SK-N-DZ (cell line): ENCODE results near the gene TMEM39A.

ENCODE experiments used
- DNase-seq: peaks from one replicate; pipeline ENCODE4 v3.0.0-alpha.2; 2015; ENCODE audit warnings: low spot score

Gene TMEM39A

DNA sequence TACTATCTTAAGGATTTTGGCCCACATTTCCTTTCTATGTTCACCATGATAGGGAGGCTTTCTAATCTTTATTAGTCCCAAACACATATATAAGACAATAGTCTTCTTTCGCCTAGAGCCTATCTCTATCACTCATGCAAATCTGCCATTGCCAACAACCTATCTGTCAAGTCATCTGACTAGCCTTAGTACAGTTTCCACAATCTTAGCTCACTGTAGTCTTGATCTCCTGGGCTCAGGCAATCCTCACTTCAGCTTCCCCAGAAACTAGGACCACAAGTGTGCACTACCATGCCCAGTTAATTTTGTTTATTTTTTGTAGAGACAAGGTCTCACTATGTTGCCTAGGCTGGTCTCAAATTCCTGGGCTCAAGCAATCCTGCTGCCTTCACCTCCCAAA is 6.9 kb downstream of the TMEM39A start:
- DNase-seq, result no peak

DNA sequence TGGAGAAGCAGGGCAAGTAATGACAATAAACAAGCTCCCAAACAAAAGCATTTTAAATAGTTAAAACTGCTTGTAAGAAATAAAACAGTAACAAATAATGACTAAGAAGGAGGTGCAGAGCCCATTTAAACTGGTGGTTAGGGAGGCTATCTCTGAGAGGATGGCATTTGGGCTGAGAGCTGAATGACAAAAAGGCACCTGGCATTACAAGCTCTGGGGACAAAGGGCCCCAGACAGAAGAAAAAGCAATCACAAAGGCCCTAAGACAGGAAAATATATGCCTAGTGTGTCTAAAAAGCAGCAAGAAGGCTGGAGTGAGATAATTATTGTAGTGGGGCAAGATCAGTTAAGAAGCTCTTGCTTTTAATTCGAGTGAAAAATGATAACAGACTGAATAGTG is 9.6 kb downstream of the TMEM39A start:
- DNase-seq, result no peak

DNA sequence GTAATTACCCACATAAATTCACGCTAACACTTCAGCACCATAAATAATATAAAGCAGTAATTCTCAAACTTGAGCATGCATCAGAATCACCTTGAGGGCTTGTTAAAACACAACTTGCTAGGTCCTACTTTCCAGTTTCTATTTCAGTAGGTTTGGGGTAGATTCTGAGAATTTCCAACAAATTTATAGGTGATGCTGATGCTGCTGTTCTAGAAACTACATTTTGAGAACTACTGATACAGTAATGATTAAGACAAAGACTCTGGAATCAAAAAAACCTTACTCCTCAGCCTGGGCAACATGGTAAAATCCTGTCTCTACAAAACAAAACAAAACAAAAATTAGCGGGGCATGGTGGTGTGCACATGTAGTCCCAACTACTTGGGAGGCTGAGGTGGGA is 18.8 kb downstream of the TMEM39A start:
- no peak for DNase-seq

DNA sequence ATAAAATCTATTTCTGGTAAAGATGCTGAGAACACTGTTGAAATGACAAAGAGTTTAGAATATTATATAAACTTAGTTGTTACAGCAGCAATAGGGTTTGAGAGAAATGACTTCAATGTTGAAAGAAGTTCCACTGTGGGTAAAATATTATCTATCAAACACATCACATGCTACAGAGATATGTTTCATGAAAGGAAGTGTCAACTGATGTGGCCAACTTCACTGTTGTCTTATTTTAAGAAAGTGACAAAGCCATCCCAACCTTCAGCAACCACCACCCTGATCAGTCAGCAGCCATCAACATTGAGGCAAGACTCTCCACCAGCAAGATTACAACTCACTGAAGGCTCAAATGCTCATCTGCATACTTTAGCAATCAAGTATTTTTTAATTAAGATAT is 20.2 kb downstream of the TMEM39A start:
- no peak for DNase-seq

DNA sequence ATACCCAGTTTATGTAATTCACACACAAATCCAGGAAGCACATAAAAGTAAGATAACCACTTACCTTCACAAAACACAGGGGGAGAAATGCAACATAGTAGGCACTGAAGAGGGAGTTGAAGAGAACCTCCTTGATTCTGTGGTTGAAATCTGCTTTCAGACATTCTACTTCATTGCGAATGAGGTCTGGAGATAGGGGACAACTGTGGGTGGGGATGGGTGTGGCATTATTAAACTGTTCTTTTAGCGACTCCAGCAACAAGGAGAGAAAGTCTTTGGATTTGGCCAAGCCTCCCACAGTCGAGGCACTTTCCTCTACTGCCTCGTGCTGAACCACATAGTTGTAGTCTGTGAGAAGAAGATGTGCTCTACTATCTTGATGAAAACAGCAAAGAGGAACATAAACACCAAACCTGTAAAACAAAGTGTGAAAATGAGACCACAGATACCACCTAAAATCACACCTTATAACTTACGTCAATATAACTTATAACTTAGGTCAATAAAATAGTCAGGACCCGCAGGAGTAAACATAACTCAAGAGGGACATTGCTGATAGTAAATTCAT is 25.6 kb downstream of the TMEM39A start:
- DNase-seq, result no peak

DNA sequence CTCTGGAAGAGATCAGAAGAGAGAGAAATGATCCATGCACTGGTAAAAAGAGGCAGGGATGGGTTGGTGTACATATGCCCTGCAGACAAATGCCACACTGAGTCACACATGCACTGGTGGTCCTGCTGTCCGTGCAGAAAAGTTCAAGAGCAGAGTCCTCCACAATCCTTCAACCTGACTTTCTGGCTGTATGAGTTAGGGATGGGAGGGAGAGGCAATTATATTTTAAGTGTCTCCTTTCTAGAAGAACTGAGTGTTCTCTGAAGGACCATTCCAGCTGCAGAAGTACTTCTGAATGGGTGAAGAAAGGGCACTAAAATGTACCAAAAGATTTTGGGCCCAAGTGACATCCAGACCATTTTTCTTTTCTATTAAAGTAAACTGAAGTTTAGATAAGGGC is 26.4 kb downstream of the TMEM39A start:
- DNase-seq, result no peak

DNA sequence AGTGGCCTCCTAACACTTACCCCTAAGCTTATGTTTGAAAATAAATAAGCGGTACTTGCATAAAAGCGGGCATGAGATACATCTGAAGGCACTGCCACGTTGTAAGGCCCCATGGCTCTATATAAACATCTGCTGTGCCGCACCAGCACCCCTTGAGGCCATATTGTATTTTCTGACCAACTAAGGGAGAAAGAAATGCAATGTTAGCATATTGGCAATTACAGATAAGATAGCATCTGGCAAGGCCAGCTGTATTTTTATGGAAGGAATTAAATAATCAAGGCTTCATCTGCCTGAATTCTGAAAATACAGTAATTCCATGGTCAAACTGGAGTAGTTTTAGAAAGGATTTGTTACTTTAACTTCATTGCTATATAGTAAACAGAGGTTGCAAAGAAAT is 28.7 kb downstream of the TMEM39A start:
- no peak for DNase-seq

DNA sequence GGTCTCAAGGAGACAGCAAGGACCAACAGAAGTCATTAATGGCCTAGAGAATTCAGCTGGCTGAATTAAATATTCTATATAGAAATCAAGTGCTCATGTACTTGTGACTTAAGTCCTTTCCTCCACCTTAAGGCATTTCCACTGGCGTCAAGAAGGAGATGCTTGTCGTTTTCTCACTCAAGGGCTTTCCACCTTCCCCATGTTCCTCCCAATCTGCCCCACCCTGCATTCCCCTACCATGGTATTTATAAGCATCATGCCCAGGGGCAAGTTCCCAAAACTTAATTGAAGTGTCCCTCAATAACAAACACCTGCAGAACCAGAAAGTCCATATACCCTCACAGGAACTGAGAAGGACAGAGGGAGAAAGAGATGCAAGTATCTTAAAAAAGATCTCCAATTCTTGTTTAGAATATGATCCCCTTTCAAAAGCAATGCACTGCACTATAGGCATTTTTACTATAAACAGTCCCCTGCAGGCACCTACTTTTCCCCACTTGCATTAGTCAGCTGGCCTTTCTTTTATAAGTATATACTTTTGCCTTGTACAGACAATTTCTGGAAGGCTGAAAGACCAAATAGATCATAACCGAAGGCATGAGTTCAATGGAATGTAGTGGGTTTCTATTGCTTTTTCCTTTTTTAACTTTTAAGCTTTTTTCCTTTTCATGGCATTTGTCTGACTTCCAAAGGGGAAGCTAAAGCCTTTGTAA is 29.6 kb downstream of the TMEM39A start:
- no peak for DNase-seq

DNA sequence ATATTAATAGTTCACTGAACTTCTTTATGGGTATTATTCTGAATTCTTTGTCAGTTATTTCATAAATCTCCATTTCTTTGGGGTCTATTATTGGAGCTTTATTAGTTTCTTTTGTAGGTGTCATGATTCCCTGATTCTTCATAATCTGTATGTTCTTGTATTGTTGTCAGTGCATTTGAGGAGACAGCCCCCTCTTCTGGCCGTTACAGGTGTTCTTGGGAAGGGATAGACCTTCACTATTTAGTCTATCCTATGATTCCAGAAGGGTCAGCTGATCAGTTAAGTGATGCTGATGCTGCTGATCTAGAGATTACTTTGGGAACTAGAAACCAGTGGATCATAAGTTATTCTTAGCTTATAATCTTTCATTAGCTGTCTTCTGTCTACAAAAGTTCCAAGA is 34.9 kb downstream of the TMEM39A start:
- DNase-seq, result no peak

DNA sequence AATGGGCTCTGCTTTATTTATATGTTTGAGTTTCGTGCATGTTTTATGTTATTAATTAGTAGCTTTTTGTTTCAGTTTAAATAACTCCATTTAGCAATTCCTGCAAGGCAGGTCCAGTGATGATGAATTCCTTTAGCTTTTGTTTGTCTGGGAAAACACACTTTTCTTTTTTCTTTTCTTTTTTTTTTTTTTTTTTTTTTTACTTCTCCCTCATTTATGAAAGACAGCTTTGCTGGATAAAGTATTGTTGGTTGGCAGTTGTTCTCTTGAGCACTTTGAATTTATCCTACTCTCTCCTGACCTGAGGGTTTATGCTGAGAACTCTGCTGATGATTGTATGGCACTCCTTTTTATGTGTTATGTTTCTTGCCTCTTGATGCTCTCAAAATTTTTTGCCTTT is 35.7 kb downstream of the TMEM39A start:
- no peak for DNase-seq

DNA sequence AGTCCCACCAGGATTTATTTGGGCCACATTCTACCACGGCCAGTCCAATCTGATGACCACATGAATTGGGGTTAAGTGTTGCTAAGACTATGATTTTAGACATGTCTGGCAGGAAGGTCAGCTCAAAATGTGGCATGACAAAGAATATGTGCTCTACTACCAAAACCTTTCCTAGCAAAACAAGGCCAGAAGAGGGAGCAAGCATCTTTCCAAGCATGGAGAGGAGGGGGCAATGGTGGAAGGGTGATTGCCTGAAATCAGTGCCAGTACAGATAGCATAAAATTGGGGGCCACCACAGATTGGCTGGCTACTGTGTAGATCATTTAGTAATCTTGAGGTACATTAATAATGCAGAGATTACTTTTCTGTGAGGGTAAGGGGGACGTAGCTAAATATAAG is 43.2 kb downstream of the TMEM39A start:
- DNase-seq, result peak; percentile 18

DNA sequence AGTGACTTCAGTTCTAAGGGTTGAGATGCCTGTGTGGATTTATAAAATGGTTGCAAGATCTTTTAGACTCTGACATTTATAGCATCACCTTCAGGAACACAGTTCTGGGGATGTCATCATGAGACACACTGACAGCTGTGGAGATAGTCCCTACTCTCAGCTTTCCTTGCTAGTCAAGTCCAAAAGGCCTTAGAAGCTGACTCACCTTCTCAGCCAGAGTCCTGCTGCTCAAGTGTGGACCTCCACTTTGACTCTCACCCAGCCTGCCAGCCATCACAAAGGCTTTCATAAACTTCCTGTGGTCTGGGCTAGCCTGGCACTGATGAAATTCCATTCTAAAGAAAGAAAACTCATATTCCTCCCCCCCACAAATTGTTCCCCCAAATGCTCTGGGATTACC is 44.8 kb downstream of the TMEM39A start:
- no peak for DNase-seq

DNA sequence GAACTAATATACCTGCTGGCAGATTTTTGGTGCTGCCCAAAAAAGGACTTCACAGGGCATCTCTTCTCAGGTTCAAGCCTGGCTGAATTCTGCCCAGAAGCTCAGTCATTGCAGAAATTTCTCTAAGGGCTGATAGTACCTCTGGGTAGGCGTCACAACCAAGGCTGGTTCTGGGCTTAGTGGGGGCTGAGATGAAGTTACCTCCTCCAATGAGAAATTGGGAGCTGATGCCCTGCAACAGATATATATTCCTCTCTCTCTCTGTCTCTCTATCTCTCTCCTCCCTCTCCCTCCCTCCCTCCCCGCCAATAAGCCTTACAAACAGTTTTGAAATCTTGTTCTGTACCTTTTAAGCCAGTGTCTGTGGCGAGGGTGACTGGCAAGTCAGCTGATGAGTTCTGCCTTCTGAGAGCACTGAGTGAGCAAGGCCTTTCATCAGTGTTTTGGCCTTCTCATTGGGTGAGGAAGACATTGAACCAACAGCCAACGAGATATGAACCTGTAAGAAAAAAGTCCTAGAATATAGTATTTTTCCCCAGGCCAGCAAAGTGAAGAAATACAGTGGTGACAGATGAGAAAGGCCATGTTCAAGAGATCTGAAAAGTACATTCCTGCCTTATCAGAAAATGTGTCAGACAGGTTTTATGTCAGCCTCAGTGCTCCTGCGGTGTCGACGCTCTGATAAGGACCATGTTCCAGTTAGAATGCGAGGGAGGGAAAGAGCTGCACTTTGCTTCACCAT is 45.5 kb downstream of the TMEM39A start:
- DNase-seq, result no peak

DNA sequence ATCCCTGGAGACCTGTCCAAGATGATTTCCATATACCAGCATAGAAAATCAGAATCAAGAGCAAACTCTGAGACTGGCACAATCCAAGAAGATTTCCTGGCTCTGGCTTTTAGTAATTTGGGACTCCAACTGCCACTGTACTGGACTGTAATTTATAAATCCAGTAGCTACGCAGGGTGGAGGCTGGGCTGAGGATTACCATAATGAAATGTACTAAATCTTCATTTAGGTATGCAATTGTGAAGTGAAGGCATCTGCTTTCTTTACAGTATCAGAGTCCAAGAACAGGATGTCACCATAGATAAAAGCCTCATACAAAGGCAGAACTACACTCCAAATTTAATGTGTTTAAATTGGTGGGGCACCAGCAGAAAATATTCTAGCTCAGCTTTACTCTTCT is 46.5 kb downstream of the TMEM39A start:
- DNase-seq, result no peak

DNA sequence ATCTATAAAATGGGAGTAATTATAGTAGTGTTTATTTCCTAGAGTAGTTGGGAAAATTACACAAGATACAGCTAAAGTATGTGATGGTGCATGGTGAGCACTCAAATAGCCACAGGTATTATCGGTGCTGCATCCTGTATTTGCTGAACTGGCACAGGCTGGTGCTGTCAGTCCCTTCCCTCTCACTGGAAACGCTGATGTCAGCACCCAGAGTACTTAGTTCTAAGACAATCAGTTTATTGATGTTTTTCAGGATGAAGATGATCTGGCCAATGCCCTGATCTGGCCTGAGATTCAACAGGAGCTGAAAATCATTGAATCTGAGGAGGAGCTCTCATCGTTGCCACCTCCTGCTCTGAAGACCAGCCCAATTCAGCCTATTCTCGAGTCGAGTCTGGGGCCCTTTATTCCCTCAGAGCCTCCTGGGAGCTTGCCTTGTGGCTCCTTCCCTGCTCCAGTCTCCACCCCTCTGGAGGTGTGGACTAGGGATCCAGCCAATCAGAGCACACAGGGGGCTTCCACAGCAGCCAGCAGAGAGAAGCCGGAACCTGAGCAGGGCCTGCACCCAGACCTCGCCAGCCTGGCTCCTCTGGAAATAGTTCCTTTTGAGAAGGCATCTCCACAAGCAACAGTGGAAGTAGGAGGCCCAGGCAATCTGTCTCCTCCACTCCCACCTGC is 49.7 kb downstream of the TMEM39A start:
- peak; percentile 84 for DNase-seq

DNA sequence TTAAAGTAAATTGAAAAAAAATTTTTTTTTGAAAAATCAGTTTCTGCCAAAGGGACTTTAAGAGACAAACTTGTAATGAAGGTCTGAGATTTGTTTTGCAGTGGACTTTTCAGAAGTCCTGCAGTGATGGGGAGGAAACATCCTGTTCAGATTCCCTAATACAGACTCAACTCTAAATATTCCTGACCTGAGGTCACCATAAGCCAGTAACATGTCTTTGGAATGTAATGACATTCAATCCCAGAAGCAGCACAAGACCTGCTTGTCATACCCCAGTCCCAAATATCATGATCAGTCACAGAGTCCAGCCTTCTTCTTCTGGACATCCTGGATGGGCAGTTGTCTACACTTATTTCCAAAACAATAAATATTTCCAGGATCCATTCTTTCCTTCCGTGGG is 53.6 kb downstream of the TMEM39A start:
- no peak for DNase-seq

DNA sequence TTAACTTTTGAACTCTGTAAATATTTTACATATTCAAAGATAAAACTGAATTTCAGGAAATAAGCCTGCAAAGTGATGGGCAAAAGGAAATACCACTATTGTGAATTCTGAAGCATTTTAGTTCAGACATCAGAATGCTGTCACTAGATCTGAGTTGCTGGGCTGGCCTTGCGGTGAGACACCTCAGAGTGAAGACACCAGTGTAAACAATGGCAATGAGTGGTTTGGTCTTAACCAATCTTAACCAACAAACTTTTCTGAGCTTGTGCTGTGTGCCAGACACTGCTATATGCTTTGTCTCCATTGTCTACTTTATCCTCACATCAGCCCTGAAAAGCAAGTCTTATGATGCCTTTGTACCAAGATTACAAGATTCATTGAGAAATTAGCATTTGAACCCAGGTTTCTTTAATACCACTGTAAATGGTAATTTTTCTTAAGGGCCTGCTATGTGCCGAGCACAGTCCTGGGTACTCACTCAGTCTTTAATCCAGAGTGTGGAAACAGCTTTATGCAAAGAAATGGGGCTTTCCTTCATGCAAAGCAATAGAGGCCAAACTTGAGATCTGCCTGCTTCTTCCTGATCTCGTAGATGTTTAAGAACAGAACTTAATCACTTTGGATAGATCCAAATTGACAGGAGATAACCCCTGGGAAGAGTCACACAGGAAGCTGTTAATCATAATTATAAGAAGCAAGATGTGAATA is 55.0 kb downstream of the TMEM39A start:
- DNase-seq, result no peak

DNA sequence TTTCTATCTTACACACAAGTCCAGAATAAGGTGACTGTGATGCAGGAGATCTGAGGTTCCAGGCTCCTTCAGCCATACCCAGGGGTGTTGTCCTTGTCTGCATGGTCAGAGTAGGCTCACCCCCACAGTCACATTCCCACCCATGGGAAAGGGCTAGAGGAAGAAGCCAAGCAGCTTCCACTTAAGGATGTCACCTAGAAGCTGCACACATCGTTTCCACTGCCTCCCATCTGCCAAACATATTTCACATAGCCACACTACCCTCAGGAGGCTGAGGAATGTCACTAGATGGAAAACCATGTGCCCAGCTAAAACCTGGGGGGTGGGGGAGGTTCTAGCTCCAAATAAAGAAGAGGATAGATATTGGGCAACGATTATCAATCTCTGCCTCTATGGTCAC is 58.1 kb downstream of the TMEM39A start:
- DNase-seq, result no peak

DNA sequence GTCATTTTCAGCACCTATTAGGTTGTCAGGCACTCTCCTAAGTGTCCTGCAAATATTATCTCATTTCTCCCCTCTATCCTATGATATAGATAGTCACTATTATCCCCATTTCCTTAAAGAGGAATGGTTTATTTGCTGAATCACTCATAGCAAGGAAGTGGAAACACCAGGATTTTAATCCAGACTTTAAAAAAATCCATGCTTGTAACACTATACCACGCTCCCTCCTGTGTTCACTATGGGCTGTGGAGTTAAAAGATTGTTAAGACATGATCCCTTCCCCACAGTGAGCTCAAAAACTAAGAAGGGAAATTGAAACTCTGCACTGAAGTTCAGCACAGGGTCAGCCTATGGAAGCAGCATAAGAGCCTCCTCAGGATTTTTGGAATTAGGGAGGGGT is 60.2 kb downstream of the TMEM39A start:
- no peak for DNase-seq

DNA sequence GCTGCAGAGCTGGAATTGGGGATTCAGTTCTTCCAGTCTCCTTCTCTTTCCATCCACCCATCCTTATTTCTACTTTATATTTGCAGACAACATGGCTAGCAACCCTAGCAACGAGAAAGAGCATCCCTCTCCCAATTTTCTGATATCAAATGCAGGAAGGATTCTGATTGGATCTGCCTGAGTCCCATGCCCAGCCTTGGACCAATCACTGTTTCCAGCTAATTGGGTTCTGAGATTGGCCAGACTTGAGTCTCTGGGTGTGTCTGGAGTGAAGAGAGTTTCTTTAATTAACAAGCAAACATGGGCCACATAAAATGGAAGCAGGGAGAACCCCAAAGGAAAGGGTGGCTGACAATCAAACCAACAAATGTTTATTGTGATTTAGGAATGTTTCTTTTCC is 60.6 kb downstream of the TMEM39A start:
- DNase-seq, result no peak

DNA sequence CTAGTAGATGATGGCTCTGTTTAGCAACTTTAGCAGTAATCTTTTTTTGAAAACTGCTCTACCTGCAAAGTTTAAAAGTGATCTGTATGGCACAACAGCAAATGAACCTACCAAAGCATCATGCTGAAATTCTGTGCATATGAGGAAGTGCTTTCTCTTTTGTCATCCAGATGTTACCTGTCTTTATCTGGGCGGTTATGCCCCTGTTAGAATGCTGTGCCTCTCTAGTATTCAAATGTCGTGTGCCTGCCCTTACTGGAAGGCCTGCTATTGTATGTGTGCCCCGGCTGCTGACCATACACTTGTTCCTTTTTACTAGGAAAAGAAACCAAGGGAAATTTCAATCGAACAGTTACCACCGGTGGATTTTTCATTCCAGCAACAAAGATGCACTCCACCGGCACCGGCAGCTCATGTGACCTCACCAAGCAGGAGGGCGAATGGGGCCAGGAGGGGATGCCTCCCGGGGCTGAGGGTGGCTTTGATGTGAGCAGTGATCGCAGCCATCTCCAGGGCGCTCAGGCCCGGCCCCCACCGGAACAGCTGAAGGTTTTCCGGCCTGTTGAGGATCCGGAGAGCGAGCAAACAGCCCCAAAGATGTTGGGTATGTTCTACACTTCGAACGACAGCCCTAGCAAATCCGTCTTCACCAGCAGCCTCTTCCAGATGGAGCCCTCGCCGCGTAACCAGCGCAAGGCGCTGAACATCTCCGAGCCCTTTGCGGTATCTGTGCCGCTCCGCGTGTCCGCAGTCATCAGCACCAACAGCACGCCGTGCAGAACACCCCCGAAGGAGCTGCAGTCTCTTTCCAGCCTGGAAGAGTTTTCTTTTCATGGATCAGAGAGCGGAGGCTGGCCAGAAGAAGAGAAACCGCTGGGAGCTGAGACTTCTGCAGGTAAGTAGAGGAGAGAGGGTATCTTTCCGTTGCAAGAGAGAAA is 61.6 kb downstream of the TMEM39A start:
- DNase-seq, result no peak
